ENCODE results near the gene KCNJ18.
"Not testable (repeated sequence)": the region's sequence is repeated elsewhere in the genome, so short reads cannot be mapped to it uniquely, and the experiment has no call there.

DNA sequence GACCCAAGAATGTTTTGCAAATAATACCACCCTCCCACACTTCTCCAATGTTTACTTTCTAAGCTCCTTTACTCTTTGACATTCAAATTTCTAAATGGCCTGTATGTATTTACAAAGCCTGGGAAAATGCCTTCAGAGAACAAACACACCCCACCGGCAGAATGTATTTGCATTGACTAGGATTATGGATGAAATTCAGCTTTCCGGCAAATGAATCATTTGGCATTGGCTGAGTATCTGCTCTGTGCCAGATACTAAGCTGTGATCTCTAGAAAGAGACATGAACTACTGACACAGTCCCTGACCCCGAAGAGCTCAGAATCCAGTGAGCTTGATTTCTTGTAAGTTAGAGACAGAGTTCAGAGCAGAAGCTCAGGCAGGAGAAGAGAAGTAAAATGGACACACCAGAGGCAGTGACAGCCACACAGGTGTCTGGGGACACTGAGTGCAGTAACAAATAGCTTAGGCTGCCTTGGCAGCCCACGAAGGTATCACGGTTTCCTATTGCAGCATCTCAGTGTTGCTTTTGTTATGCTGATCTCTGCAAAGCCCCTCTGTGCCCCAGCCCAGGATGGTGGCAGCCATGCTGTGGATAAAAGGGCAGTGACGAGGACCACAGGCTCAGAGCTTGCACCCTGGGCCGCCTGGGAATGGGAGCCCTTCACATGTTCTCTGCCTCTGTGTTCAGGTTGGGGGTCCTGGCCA is 24.8 kb upstream of the KCNJ18 start:
- TF ChIP-seq, protein P1, sequence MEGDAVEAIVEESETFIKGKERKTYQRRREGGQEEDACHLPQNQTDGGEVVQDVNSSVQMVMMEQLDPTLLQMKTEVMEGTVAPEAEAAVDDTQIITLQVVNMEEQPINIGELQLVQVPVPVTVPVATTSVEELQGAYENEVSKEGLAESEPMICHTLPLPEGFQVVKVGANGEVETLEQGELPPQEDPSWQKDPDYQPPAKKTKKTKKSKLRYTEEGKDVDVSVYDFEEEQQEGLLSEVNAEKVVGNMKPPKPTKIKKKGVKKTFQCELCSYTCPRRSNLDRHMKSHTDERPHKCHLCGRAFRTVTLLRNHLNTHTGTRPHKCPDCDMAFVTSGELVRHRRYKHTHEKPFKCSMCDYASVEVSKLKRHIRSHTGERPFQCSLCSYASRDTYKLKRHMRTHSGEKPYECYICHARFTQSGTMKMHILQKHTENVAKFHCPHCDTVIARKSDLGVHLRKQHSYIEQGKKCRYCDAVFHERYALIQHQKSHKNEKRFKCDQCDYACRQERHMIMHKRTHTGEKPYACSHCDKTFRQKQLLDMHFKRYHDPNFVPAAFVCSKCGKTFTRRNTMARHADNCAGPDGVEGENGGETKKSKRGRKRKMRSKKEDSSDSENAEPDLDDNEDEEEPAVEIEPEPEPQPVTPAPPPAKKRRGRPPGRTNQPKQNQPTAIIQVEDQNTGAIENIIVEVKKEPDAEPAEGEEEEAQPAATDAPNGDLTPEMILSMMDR (IDR thresholded peaks at IDR 0.05 in 4 of 5, conservative IDR thresholded peaks at IDR 0.05 in 1 of 5) = not testable (repeated sequence)
- not testable (repeated sequence) for TF ChIP-seq POLR2A (IDR thresholded peaks at IDR 0.05)

Data from gastrocnemius medialis (tissue), 4 donors.